HG02759 (cell line): Measurements from ENCODE around the gene GOLGA8Q.
"Not testable (repeated sequence)": the region's sequence is repeated elsewhere in the genome, so short reads cannot be mapped to it uniquely, and the experiment has no call there.

Experiments
- ATAC-seq: cut with Tn5 transposase; IDR thresholded peaks from one replicate; pipeline ENCODE4 v1.9.1; 2021; ENCODE audit warnings: mild to moderate bottlenecking, moderate library complexity; ENCODE audit not compliant: unreplicated experiment

Gene GOLGA8Q, protein sequence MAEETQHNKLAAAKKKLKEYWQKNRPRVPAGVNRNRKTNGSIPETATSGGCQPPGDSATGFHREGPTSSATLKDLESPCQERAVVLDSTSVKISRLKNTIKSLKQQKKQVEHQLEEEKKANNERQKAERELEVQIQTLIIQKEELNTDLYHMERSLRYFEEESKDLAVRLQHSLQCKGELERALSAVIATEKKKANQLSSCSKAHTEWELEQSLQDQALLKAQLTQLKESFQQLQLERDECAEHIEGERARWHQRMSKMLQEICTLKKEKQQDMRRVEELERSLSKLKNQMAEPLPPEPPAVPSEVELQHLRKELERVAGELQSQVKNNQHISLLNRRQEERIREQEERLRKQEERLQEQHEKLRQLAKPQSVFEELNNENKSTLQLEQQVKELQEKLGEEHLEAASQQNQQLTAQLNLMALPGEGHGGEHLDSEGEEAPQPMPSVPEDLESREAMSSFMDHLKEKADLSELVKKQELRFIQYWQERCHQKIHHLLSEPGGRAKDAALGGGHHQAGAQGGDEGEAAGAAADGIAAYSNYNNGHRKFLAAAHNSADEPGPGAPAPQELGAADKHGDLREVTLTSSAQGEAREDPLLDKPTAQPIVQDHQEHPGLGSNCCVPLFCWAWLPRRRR

GRCh38 chr15:30551750-30552149 lies at the start of gene GOLGA8Q:
Gene GOLGA8Q (plus strand): TSS chr15:30552050. CDS start chr15:30552078, 28 bp downstream.
- not testable (repeated sequence) for ATAC-seq

DNA sequence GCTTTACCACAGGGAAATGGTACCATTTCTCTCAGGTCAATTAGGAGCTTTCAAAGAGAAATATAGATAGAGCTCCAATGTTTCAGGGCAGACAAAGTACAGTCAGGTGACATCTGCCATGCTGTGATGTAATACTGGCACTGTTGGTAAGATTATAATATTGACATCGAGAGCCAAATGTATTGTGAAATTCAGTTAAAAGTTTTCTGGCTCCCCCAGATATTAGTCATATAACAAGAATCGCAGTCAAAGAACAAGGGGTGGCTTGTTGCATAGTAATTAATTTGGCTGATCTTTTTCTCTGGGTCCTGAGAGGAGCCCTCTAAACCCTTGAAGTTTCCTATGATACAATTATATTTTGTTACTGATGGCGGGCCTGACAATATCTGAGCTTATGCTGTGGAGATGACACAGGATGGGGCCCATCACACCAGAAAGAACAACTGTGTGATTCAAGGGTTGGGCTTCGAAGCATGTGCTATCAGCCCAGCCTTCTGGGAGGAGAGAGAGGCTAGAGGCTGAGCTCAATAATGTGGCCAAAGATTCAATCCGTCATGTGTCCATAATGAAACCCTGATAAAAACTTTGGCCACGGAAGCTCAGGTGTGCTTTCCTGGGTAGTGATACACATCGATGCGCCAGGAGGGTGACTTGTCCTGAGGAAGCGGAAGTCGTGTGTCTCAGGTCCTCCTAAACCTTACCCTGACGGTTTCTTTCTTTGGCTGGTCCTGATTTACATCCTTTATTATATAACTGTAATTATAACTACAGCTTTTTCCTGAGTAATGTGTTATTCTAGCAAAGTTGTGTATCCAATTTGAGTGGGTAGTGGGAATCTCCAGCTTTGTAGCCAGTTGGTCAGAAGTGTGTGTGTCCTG lies 48.7 kb upstream of the GOLGA8Q start:
- ATAC-seq, result not testable (repeated sequence)

DNA sequence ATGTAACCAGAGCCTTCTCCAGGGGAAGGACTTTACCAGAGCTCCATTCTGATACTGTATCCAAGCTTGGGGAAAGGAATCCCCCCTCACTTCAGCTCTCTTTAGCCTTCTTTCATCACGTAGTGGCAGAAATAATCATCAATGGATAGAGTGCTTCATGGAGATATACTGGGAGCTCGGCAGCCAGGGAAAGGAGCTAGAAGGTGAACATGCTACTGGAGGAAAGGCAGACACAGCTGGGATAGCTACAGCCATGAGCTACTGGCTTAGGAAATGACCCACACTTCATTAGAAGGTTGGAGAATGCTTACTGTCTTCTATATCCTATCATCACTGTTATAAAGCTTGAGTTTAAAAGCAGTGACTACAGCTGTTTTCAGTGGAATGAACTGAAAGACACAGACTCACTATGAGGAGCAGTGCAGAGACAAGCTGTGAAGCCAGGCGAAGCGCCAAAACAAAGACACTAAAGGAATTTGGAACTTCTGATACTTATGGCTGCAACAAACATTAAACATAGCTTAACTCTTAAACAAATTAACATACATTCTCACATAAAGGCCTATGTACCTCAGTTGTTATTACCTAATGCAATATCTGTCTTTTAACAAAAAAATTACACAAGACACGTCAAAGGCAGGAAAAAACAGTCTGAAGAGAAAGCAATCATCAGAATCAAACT lies 47.5 kb upstream of the GOLGA8Q start:
- ATAC-seq, result not testable (repeated sequence)

DNA sequence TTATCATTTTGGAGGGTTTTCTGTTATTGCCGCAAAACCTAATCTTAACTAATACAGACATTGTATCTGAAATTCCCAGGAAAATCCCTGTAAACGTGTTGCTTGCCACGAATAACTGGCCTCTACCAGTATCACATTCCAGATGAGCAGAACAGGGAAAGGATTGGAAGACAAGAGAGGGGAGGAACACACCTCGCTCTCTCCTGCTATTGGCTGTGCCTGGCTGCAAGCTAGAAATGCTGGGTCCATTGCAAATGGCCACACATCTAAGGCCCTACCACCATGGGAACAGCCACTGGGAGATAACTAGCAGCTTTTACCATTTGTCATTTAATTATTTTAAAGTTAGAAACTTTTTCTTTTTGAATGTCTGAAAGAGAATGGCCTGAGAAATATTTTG lies 37.3 kb upstream of the GOLGA8Q start:
- not testable (repeated sequence) for ATAC-seq

DNA sequence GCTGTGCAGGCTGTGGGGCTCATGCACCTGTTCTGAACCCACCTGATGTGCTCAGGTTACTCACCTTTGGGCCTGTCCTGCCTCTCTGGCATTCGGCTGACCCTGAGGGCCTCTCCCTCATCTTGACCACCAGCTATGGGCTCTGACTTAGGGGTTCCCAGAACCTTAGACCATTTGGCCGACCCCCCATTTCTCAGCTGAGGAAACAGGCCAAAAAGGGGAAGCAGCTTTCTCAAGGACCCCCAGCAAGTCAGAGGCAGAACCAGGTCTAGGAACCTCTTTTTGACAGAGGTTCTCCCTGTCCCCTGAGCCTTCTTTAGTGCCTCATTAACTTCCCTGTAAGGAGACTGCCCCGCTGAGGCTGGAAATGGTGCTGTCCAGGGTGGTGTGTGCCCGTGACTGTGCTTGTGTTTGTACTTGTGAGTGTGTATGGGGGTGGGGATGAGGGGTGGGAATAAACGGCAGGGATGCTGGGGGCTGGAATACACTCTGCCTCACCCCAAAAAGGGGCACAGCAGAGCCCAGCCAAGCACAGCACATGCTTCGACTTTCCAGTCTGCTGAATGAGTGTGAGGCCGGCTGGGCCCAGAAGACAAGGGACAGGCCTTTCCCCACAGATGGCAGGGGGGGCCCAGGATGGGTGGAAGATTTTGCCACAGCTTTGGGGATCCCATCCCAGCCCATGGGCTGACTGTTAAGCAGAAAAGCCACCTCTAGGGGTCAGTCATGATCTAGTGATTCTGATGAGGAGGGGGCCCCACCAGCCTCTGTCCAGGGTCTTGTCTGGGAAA lies 28.2 kb upstream of the GOLGA8Q start:
- not testable (repeated sequence) for ATAC-seq

DNA sequence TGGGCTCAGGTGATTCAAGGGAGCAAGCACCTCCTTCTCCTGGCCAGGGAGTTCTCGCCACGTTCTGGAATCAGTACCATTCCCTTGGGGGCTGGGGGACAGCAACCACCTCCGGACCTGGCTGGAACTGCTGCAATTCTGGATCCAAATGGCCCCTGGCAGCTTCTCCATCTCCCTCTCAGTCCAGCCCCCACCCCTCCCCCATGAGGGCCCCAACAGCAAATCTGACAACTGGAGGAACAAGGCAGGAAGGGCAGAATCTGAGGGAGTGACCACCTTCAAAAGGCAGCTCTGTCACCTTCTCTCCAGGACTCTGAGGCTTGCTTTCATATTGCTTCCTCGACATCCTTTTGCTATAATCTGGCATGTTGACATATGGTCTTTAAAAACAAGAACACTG lies 25.9 kb upstream of the GOLGA8Q start:
- not testable (repeated sequence) for ATAC-seq

GRCh38 chr15:30529049-30529448 lies 22.8 kb upstream of the GOLGA8Q start:
- not testable (repeated sequence) for ATAC-seq

GRCh38 chr15:30566949-30567348 lies 15.1 kb downstream of the GOLGA8Q start:
- not testable (repeated sequence) for ATAC-seq

DNA sequence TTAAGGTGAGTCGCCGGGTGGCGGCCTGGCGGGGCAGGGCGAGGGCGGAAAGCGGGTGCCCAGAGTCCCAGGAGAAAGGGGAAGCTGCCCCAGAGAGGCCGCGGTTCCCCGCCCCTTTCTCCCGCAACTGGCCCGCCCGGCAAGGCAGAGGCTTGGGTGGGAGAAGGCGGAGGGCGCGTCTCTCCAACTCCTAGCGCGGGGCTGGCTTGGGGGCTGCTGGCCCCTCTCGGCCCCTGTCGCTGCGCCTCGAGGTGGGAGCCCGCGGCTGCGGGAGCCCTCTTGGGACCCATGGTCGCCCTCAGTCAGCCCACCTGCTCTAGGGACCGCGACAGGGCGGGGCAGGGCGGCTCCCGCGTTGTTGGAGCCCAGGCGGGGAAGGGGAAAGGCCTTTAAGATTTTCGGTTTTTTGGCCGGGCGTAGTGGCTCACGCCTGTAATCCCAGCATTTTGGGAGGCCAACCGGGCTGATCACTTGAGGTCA lies 21.2 kb downstream of the GOLGA8Q start:
- ATAC-seq, result peak; percentile 47

DNA sequence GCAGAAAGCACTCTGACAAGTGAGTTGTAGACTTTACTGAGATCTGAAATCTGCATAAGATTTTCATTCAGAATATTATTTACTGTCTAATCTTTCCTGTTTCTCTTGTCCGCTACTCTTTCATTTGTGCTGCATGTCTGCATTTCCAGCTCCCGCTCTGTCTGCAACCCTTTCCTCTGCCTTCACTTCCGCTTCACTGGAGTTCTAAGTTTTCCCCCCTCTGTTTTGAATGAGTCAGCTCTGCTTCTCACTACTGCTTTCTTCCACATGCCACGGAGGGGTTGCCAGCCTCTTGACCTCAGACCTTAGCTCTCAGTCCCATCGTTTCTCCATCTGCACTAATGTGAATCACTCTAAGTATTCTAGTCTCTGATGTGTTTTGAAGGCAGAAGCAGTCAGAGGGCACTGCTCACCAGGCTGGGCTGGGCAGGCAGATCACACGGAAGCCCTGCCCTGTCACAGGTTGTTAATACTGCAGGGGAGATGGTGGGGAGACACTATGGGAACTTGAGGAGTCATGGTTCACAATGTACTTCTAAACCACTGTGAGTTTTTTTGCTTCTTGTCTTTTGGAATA lies 27.6 kb downstream of the GOLGA8Q start:
- not testable (repeated sequence) for ATAC-seq

- not testable (repeated sequence) for ATAC-seq
Measured at GRCh38 chr15:30580716-30581115, 28.9 kb downstream of the GOLGA8Q start.

- ATAC-seq, result not testable (repeated sequence)
Measured at GRCh38 chr15:30598953-30599352, 47.1 kb downstream of the GOLGA8Q start.

GRCh38 chr15:30603796-30604195 lies 51.9 kb downstream of the GOLGA8Q start, which contains the start of gene GOLGA8H:
Gene GOLGA8H (plus strand): TSS chr15:30604028. CDS start chr15:30604126, 98 bp downstream.
- ATAC-seq, result not testable (repeated sequence)
